HFFc6 (cell line): ENCODE data around the gene MOCOS. TPM values are rescaled to one million over a fixed set of nuclear protein-coding genes. Genes with fewer than 3 reads are reported as not detected.

ENCODE experiments used
- DNase-seq: peaks from one replicate; pipeline ENCODE4 v3.0.0-alpha.2; 2018
- H3K27ac Mint-ChIP-seq: 2 replicates; pipeline ENCODE4 v1.8.0; 2020; ENCODE audit warnings: mild to moderate bottlenecking, mixed read lengths
- H3K27me3 Mint-ChIP-seq: 2 replicates; pipeline ENCODE4 v1.8.0; 2021; ENCODE audit warnings: mild to moderate bottlenecking, moderate library complexity, mixed read lengths; ENCODE audit not compliant: insufficient read depth
- H3K36me3 Mint-ChIP-seq: 2 replicates; pipeline ENCODE4 v1.8.0; 2021; ENCODE audit warnings: low read depth, mixed read lengths
- H3K4me1 Mint-ChIP-seq: 2 replicates; pipeline ENCODE4 v1.8.0; 2020; ENCODE audit warnings: low read depth, mixed read lengths
- H3K4me3 Mint-ChIP-seq: 2 replicates; pipeline ENCODE4 v1.8.0; 2020; ENCODE audit warnings: mild to moderate bottlenecking, moderate library complexity, mixed read lengths
- H3K9me3 Mint-ChIP-seq: 2 replicates; pipeline ENCODE4 v1.8.0; 2020; ENCODE audit warnings: mild to moderate bottlenecking, mixed read lengths
- total RNA-seq, 6 experiments: library from RNA; stranded (reverse); fragmentation: NEBNext Ultra II Directional; extraction: Animal tissue kit (Norgen Biotek cat#: 25700); gene quantifications; 2 replicates in 1 of 6; 3 replicates in 5 of 6; pipeline ENCODE4 v1.2.3, GENCODE V29; 2021
- TF ChIP-seq, protein P1 (sequence below): fragments of 200-600 bp; sonication (generic); IDR thresholded peaks from 2 replicates; pipeline ENCODE4 v1.5.0; 2021; ENCODE audit warnings: antibody characterized with exemption, mild to moderate bottlenecking

Gene MOCOS
- total RNA-seq, 6 experiments from 2014 or later = 1.7 to 3.0 (median 2.5) TPM

DNA sequence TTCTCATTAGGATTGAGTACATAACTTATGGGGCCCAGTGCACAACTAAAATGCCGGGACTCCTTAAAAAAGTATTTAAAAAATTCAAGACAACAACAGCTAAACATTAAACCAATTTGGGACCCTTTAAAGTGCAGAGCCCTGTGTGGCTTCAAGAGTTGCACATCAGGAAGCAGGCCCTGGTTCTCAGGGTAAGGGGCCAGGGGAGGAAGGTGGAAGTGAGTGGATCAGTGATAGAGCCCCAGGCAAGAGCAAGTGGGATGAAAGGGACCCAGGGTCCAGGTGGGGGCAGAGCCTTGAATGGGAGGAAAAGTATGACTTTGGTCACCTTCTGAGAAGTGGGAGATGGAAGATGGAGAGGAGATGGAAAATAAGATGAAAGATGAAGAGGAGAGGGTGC lies 107.9 kb downstream of the MOCOS start:
- H3K27ac Mint-ChIP-seq = no peak overlapping the region
- DNase-seq = no peak
- H3K4me3 Mint-ChIP-seq = no peak overlapping the region
- H3K36me3 Mint-ChIP-seq = peaks cover under 1% of the 10 kb centered on the region; the same call in 1 of the 2 replicates
- H3K4me1 Mint-ChIP-seq = peaks cover 17% of the 10 kb centered on the region
- H3K27me3 Mint-ChIP-seq = no peaks in the 10 kb centered on the region
- H3K9me3 Mint-ChIP-seq = no peaks in the 10 kb centered on the region
- TF ChIP-seq, protein P1, sequence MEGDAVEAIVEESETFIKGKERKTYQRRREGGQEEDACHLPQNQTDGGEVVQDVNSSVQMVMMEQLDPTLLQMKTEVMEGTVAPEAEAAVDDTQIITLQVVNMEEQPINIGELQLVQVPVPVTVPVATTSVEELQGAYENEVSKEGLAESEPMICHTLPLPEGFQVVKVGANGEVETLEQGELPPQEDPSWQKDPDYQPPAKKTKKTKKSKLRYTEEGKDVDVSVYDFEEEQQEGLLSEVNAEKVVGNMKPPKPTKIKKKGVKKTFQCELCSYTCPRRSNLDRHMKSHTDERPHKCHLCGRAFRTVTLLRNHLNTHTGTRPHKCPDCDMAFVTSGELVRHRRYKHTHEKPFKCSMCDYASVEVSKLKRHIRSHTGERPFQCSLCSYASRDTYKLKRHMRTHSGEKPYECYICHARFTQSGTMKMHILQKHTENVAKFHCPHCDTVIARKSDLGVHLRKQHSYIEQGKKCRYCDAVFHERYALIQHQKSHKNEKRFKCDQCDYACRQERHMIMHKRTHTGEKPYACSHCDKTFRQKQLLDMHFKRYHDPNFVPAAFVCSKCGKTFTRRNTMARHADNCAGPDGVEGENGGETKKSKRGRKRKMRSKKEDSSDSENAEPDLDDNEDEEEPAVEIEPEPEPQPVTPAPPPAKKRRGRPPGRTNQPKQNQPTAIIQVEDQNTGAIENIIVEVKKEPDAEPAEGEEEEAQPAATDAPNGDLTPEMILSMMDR = no peak

DNA sequence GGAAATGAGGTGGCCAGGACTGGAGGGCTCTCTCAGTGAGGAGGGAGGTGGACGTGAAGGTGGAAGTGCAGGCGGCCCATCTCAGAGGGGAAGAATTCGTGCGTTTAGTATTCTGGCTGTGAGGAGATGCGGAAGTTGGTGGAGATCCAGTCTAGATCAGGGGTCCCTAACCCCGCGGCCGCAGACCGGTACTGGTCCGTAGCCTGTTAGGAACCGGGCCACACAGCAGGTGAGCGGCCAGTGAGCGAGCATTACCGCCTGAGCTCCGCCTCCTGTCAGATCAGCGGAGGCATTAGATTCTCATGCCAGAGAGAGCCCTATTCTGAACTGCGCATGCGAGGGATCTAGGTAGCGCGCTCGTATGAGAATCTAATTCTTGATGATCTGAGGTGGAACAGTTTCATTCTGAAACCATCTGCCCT lies 108.6 kb downstream of the MOCOS start:
- no peak overlapping the region for H3K27ac Mint-ChIP-seq
- H3K36me3 Mint-ChIP-seq = no peaks in the 10 kb centered on the region; the same call in 1 of the 2 replicates
- TF ChIP-seq, protein P1 = no peak
- peaks cover 21% of the 10 kb centered on the region for H3K4me1 Mint-ChIP-seq
- H3K4me3 Mint-ChIP-seq = no peak overlapping the region
- no peaks in the 10 kb centered on the region for H3K9me3 Mint-ChIP-seq
- no peaks in the 10 kb centered on the region for H3K27me3 Mint-ChIP-seq
- DNase-seq = no peak

DNA sequence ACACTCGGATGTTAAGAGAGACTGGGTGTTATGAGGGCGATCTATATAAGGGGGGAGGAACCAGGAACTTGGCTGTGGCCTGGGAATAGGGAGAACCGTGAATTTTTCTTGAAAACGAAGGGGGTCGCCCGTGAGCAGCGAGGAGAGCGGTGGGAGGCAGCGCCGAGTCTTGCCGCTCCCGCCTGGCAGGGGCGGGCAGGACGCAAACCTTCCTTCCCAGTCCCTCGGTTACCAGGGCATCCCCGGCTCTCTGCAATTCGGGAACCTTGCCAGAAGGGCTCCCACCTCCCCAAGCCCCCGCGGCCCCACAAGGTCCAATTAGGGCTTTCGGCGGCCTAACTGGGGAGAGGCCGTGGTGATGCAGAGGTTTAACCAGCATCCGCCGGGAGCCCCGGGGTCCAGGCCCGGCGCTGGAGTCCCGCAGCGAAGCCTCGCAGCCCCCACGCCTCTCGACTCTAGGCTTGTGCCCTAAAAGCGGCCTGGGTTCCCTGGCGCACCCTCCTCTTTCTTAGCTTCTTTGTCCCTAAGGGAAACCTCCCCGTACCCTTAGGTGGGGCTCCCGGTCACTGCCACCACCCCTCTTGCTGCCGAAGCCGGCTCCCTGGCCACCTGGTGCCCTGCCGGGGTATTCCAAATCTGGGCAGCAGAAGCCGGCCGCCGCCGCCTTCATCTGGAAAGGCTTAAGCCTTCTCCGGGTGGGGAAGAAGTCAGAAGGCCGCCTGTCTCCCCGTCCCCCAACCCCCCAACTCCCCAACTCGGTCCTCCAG lies 109.5 kb downstream of the MOCOS start:
- no peaks in the 10 kb centered on the region; the same call in 1 of the 2 replicates for H3K36me3 Mint-ChIP-seq
- TF ChIP-seq, protein P1 = peak; percentile 75
- no peaks in the 10 kb centered on the region for H3K9me3 Mint-ChIP-seq
- no peak overlapping the region for H3K4me3 Mint-ChIP-seq
- DNase-seq = peak; percentile 82
- no peak overlapping the region for H3K27ac Mint-ChIP-seq
- H3K27me3 Mint-ChIP-seq = no peaks in the 10 kb centered on the region; the same call in 1 of the 2 replicates
- peaks cover 29% of the 10 kb centered on the region for H3K4me1 Mint-ChIP-seq

DNA sequence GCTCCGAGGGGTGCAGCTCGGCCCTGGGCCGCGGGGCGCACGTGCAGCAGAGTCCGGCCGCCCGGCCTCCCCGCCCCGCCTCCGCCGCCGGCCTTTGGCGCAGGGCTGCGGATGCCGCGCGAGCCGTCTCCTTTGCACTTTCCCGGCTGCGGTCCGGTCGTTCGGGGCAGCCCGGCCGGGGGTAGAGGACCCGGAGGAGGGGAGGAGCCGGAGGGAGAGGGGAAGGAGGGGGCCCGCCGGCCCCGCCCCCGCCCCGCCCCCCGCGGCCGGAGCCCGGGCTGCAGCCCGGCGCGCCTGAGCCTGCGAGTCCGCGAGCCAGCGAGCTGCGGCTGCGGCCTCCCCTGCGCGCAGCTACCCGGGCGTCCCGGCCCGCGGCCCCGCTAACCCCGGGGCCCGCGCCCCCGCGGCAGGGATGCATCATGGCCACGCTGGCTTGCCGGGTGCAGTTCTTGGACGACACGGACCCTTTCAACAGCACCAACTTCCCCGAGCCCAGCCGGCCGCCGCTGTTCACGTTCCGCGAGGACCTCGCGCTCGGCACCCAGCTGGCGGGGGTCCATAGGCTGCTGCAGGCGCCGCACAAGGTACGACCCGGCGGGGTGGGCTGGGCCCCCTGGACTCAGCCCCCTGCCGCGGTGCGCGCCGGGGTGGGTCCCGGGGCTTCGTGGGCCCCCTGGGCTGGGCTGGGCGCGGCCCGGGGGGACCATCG lies 110.3 kb downstream of the MOCOS start, which contains the start of gene FHOD3:
Gene FHOD3 (plus strand): TSS at position 297 of the 709 bp plus-strand sequence. CDS start 123 bp downstream, at position 420.
- H3K9me3 Mint-ChIP-seq = no peaks in the 10 kb centered on the region
- H3K27me3 Mint-ChIP-seq = no peaks in the 10 kb centered on the region; the same call in 1 of the 2 replicates
- TF ChIP-seq, protein P1 = no peak
- peaks cover 37% of the 10 kb centered on the region for H3K4me1 Mint-ChIP-seq
- H3K4me3 Mint-ChIP-seq = peak within 1 kb of the TSS; percentile 67
- DNase-seq = peak; percentile 50
- no peaks in the 10 kb centered on the region; the same call in 1 of the 2 replicates for H3K36me3 Mint-ChIP-seq
- H3K27ac Mint-ChIP-seq = no peak within 1 kb of the TSS

DNA sequence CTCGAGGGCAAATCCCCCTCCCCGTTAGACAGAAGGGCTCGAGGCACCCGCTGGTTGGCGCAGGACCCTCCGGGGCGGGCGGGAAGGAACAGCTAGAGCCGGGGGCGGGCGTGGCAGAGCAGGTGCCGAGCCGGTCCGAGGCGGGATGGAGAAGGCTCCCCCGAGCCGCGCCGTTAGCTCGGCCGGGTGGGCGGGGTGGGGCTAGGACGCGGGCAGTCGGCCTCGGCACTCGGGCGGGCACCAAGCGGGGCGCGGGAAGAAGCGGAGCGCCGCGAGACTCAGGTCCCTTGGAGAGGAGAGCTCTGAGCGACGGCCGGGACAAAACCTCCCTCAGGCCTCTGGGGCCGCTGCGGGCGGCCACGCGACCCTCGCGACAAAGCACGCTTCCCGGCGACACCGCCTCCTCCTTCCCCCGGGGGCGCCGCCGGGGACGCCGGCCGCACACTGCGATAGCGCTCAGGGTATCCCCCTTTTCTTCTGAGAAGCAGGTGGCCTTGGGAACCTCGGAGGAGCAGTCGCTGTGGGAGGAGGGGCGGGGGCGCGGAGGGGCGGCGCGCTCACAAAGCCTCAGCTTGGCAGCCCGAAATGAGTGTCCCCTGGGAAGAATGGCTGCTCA lies 110.9 kb downstream of the MOCOS start:
- Mint-ChIP-seq H3K9me3 (no peaks in the 10 kb centered on the region), H3K4me1 (peaks cover 43% of the 10 kb centered on the region), H3K27ac (no peak overlapping the region), H3K36me3 (no peaks in the 10 kb centered on the region; the same call in 1 of the 2 replicates), H3K27me3 (no peaks in the 10 kb centered on the region; the same call in 1 of the 2 replicates), H3K4me3 (peak overlapping the region; percentile 67)
- TF ChIP-seq, protein P1 = no peak
- no peak for DNase-seq
